Fibroblast of lung (primary cell): ENCODE data around the gene FBXO30. TPM values are rescaled to one million over a fixed set of nuclear protein-coding genes. Genes with fewer than 3 reads are reported as not detected.

Experiments
- DNase-seq, 2 donors: peaks; one replicate each; pipeline versions ENCODE4 v3.0.0 to v3.0.0-alpha.2; 2010; ENCODE audit warnings: low read depth in 2 of 2
- H2AFZ ChIP-seq: 2 replicates; pipeline ENCODE4 v1.5.1; 2012; ENCODE audit warnings: low read length, control low read depth, inconsistent platforms
- H3K27ac ChIP-seq: 2 replicates; pipeline ENCODE4 v1.5.1; 2011; ENCODE audit warnings: low read length, control low read depth; ENCODE audit not compliant: insufficient read depth
- H3K27me3 ChIP-seq: 2 replicates; pipeline ENCODE4 v1.5.1; 2011; ENCODE audit warnings: mild to moderate bottlenecking, low read length; ENCODE audit not compliant: control insufficient read depth, insufficient read depth
- H3K36me3 ChIP-seq: 2 replicates; pipeline ENCODE4 v1.5.1; 2011; ENCODE audit warnings: low read length; ENCODE audit not compliant: control insufficient read depth, insufficient read depth
- H3K4me1 ChIP-seq: 2 replicates; pipeline ENCODE4 v1.5.1; 2011; ENCODE audit warnings: low read length; ENCODE audit not compliant: control insufficient read depth, insufficient read depth; ENCODE audit errors: extremely low read depth
- H3K4me2 ChIP-seq: 2 replicates; pipeline ENCODE4 v1.5.1; 2011; ENCODE audit warnings: low read length, control low read depth; ENCODE audit not compliant: insufficient read depth; ENCODE audit errors: extremely low read depth
- H3K4me3 ChIP-seq, 4 experiments: fragments of 200-600 bp in 1 of 4; sonication (generic) in 1 of 4; replicated peaks in 1 of 4; 2 replicates each; pipeline ENCODE4 v1.5.1; 2011 to 2016; ENCODE audit warnings: low read length in 4 of 4, low read depth in 3 of 4, mild to moderate bottlenecking in 3 of 4, control low read depth in 2 of 4, inconsistent platforms in 1 of 4, mixed read lengths in 1 of 4; ENCODE audit not compliant: insufficient read depth in 1 of 4; ENCODE audit errors: control extremely low read depth in 1 of 4
- H3K79me2 ChIP-seq: 2 replicates; pipeline ENCODE4 v1.5.1; 2012; ENCODE audit warnings: mild to moderate bottlenecking, low read length, inconsistent platforms; ENCODE audit not compliant: control insufficient read depth, insufficient read depth
- H3K9ac ChIP-seq: 2 replicates; pipeline ENCODE4 v1.5.1; 2011; ENCODE audit warnings: mild to moderate bottlenecking, low read length, control low read depth; ENCODE audit not compliant: insufficient read depth
- H3K9me3 ChIP-seq: 2 replicates; pipeline ENCODE4 v1.5.1; 2012; ENCODE audit warnings: low read depth, low read length; ENCODE audit not compliant: control insufficient read depth, insufficient read depth
- H4K20me1 ChIP-seq: 2 replicates; pipeline ENCODE4 v1.5.1; 2011; ENCODE audit warnings: low read length; ENCODE audit not compliant: control insufficient read depth, insufficient read depth; ENCODE audit errors: extremely low read depth
- CTCF ChIP-seq, 2 donors: IDR thresholded peaks in 1 of 2; conservative IDR thresholded peaks in 1 of 2; 1 replicate in 1 of 2; 2 replicates in 1 of 2; pipeline ENCODE4 v1.5.1; 2011 to 2012; ENCODE audit warnings: low read length in 2 of 2, control low read depth in 1 of 2, inconsistent platforms in 1 of 2, low read depth in 1 of 2, mild to moderate bottlenecking in 1 of 2
- EZH2 ChIP-seq: IDR thresholded peaks from 2 replicates; pipeline ENCODE4 v1.5.1; 2012; ENCODE audit warnings: low read length, control low read depth, mild to moderate bottlenecking; ENCODE audit errors: missing control alignments
- polyA plus RNA-seq, 2 donors: library from polyadenylated mRNA; depleted of rRNA in 1 of 2; stranded (reverse) in 1 of 2; unstranded in 1 of 2; fragments of >200 nt; gene quantifications; 2 replicates each; pipeline ENCODE4 v1.2.1, GENCODE V29; 2011 to 2012; ENCODE audit warnings: missing spikeins in 1 of 2
- total RNA-seq: library from RNA; depleted of rRNA; stranded (reverse); fragments of >200 nt; gene quantifications from 2 replicates; pipeline ENCODE4 v1.2.1, GENCODE V29; 2014

Gene FBXO30
- total and polyA plus RNA-seq, 2 donors (not counting 1 experiment from before 2014, with no cell fraction given) = 11.6 to 25.9 TPM

- H3K9ac ChIP-seq = peak overlapping the region; percentile 91
- H3K4me3 ChIP-seq = peak overlapping the region; percentile 69 to 97 (median 94)
- peak in 1 of 2 donors; percentile 48 for DNase-seq
- no peaks in the 10 kb centered on the region for H3K9me3 ChIP-seq
- TF ChIP-seq CTCF (conservative IDR thresholded peaks at IDR 0.05 in 1 of 2, IDR thresholded peaks at IDR 0.05 in 1 of 2; ENCODE audit: low read depth in 1 of 2, low read length in 2 of 2) (no peak), EZH2 (no peak)
- H3K36me3 ChIP-seq = no peaks in the 10 kb centered on the region
- H3K27me3 ChIP-seq = no peaks in the 10 kb centered on the region
- H2AFZ ChIP-seq = peak overlapping the region; percentile 59
- H4K20me1 ChIP-seq = no peaks in the 10 kb centered on the region
- H3K79me2 ChIP-seq = peaks cover 53% of the 10 kb centered on the region
- peak overlapping the region; percentile 95 for H3K27ac ChIP-seq
- peaks cover 8% of the 10 kb centered on the region for H3K4me1 ChIP-seq
- H3K4me2 ChIP-seq = peak overlapping the region; percentile 61
These were observed 527 bp downstream of the FBXO30 start for GRCh38 chr6:145814035-145814500.

GRCh38 chr6:145813285-145814034 is 1.1 kb downstream of the FBXO30 start:
- H3K9me3 ChIP-seq = no peaks in the 10 kb centered on the region
- peak overlapping the region; percentile 95 for H3K27ac ChIP-seq
- peak; percentile 71 to 80 for DNase-seq
- H3K4me3 ChIP-seq = peak overlapping the region; percentile 69 to 97 (median 94)
- no peaks in the 10 kb centered on the region for H3K27me3 ChIP-seq
- TF ChIP-seq CTCF (conservative IDR thresholded peaks at IDR 0.05 in 1 of 2, IDR thresholded peaks at IDR 0.05 in 1 of 2; ENCODE audit: low read depth in 1 of 2, low read length in 2 of 2) (no peak), EZH2 (no peak)
- no peaks in the 10 kb centered on the region for H3K36me3 ChIP-seq
- no peak overlapping the region for H2AFZ ChIP-seq
- H3K4me2 ChIP-seq = peak overlapping the region; percentile 61
- H3K9ac ChIP-seq = peak overlapping the region; percentile 91
- peaks cover 8% of the 10 kb centered on the region for H3K4me1 ChIP-seq
- peaks cover 58% of the 10 kb centered on the region for H3K79me2 ChIP-seq
- no peaks in the 10 kb centered on the region for H4K20me1 ChIP-seq

- H3K4me3 ChIP-seq = peak overlapping the region in 3 of 4 experiments; percentile 12 to 97 (median 92)
- H3K27me3 ChIP-seq = no peaks in the 10 kb centered on the region
- peaks cover 8% of the 10 kb centered on the region for H3K4me1 ChIP-seq
- no peaks in the 10 kb centered on the region for H3K9me3 ChIP-seq
- no peaks in the 10 kb centered on the region for H3K36me3 ChIP-seq
- H3K4me2 ChIP-seq = peak overlapping the region; percentile 1
- H3K27ac ChIP-seq = no peak overlapping the region
- no peak for DNase-seq
- no peak overlapping the region for H2AFZ ChIP-seq
- no peaks in the 10 kb centered on the region for H4K20me1 ChIP-seq
- peaks cover 71% of the 10 kb centered on the region for H3K79me2 ChIP-seq
- TF ChIP-seq EZH2 (no peak), CTCF (conservative IDR thresholded peaks at IDR 0.05 in 1 of 2, IDR thresholded peaks at IDR 0.05 in 1 of 2; ENCODE audit: low read depth in 1 of 2, low read length in 2 of 2) (no peak)
- no peak overlapping the region for H3K9ac ChIP-seq
These were observed 2.9 kb downstream of the FBXO30 start for GRCh38 chr6:145811741-145812140.
